HepG2 (cell line): ENCODE measurements around the gene JPT1. TPM values are rescaled to one million over a fixed set of nuclear protein-coding genes. Genes with fewer than 3 reads are reported as not detected.

Experiments used
- ARID3A ChIP-seq: IDR thresholded peaks from 2 replicates; pipeline ENCODE4 v1.6.1; 2012; ENCODE audit warnings: low read depth, low read length, improper control_type of control experiment
- BATF2 ChIP-seq: sonication (generic); formaldehyde crosslinking; IDR thresholded peaks from 2 replicates; pipeline ENCODE4 v1.8.0; 2022; ENCODE audit warnings: mild to moderate bottlenecking, missing genetic modification reagents, moderate library complexity
- EED ChIP-seq: sonication (generic); formaldehyde crosslinking; IDR thresholded peaks from 2 replicates; pipeline ENCODE4 v1.5.0; 2020; ENCODE audit warnings: mild to moderate bottlenecking, missing genetic modification reagents
- JUNB ChIP-seq: sonication (generic); formaldehyde crosslinking; IDR thresholded peaks from 2 replicates; pipeline ENCODE4 v1.8.0; 2022; ENCODE audit warnings: missing genetic modification reagents, mild to moderate bottlenecking, borderline replicate concordance
- KLF11 ChIP-seq: IDR thresholded peaks from 2 replicates; pipeline ENCODE4 v1.6.1; 2016; ENCODE audit warnings: missing compliant biosample characterization
- MATR3 ChIP-seq: sonication (generic); formaldehyde crosslinking; IDR thresholded peaks from 2 replicates; pipeline ENCODE4 v1.4.0; 2020; ENCODE audit warnings: missing genetic modification reagents
- MXI1 ChIP-seq: IDR thresholded peaks from 3 replicates; pipeline ENCODE4 v1.6.1; 2012; ENCODE audit warnings: low read depth, low read length, inconsistent platforms, borderline replicate concordance
- NFKB2 ChIP-seq: sonication (generic); formaldehyde crosslinking; IDR thresholded peaks from 2 replicates; pipeline ENCODE4 v1.4.0; 2020; ENCODE audit warnings: missing genetic modification reagents, borderline replicate concordance
- NR2F2 ChIP-seq: IDR thresholded peaks from 2 replicates; pipeline ENCODE4 v1.6.1; 2012; ENCODE audit warnings: low read depth, inconsistent platforms, borderline replicate concordance
- PAXIP1 ChIP-seq: sonication (generic); formaldehyde crosslinking; conservative IDR thresholded peaks from 2 replicates; pipeline ENCODE4 v1.4.0; 2020; ENCODE audit warnings: mild to moderate bottlenecking, missing genetic modification reagents, moderate library complexity
- ZBTB14 ChIP-seq: sonication (generic); formaldehyde crosslinking; IDR thresholded peaks from 2 replicates; pipeline ENCODE4 v1.4.0; 2020; ENCODE audit warnings: missing genetic modification reagents
- ZBTB7B ChIP-seq: sonication (generic); formaldehyde crosslinking; IDR thresholded peaks from 2 replicates; pipeline ENCODE4 v1.4.0; 2020; ENCODE audit warnings: missing genetic modification reagents
- ZNF232 ChIP-seq: sonication (generic); formaldehyde crosslinking; IDR thresholded peaks from 2 replicates; pipeline ENCODE4 v1.4.0; 2020; ENCODE audit warnings: missing genetic modification reagents, borderline replicate concordance
- ZNF274 ChIP-seq: sonication (generic); formaldehyde crosslinking; IDR thresholded peaks from 2 replicates; pipeline ENCODE4 v1.5.1; 2020; ENCODE audit warnings: mild to moderate bottlenecking, missing genetic modification reagents
- ZNF503 ChIP-seq: sonication (generic); formaldehyde crosslinking; IDR thresholded peaks from 2 replicates; pipeline ENCODE4 v1.4.0; 2020; ENCODE audit warnings: missing genetic modification reagents
- ZNF580 ChIP-seq: IDR thresholded peaks from 2 replicates; pipeline ENCODE4 v1.6.1; 2016; ENCODE audit warnings: low read depth, borderline replicate concordance
- ZNF660 ChIP-seq: sonication (generic); formaldehyde crosslinking; IDR thresholded peaks from 2 replicates; pipeline ENCODE4 v1.5.1; 2020; ENCODE audit warnings: mild to moderate bottlenecking, low read depth, missing genetic modification reagents, borderline replicate concordance
- ZNF709 ChIP-seq: sonication (generic); formaldehyde crosslinking; IDR thresholded peaks from 2 replicates; pipeline ENCODE4 v1.5.0; 2020; ENCODE audit warnings: mild to moderate bottlenecking, missing genetic modification reagents
- polyA plus RNA-seq, 8 experiments: library from polyadenylated mRNA; depleted of rRNA in 3 of 8; stranded (reverse) in 7 of 8; unstranded in 1 of 8; fragments of >200 nt; fragmentation: Illumina TruSeq in 4 of 8; extraction: Trizol in 4 of 8; gene quantifications; 2 replicates each; pipeline versions ENCODE4 v1.2.1 to v1.2.3, GENCODE V29; 2011 to 2016; ENCODE audit warnings: low read depth in 4 of 8, missing spikeins in 1 of 8, mixed read lengths in 1 of 8; ENCODE audit not compliant: insufficient read depth in 1 of 8
- total RNA-seq, 5 experiments: library from RNA; depleted of rRNA; stranded (reverse); fragments of >200 nt; fragmentation: Illumina TruSeq; extraction: Trizol; gene quantifications; 2 replicates each; pipeline ENCODE4 v1.2.3, GENCODE V29; 2016; ENCODE audit warnings: low read depth in 1 of 5

Gene JPT1
- total and polyA plus RNA-seq, 2 of the 13 experiments (the other 11 are each of a cell fraction or from before 2014, with no cell fraction given): 43.3 to 256 TPM

- TF ChIP-seq PAXIP1 (peak; percentile 62; the same call in 1 of the 2 replicates), ZNF660 (CRISPR knock-in tag) (no peak), EED (peak; percentile 87), NR2F2 (peak; percentile 39; the same call in 1 of the 2 replicates), ZNF232 (no peak; the same call in 1 of the 2 replicates), ZNF709 (CRISPR knock-in tag) (peak; percentile 86; the same call in 1 of the 2 replicates), MXI1 (no peak; the same call in 2 of the 3 replicates), ZNF580 (CRISPR knock-in tag) (peak; percentile 72; the same call in 1 of the 2 replicates), JUNB (CRISPR knock-in tag) (0 out of 2 replicates have a peak, but pooled peaks have one; percentile 23), KLF11 (peak; percentile 42; the same call in 1 of the 2 replicates), ARID3A (no peak), BATF2 (CRISPR knock-in tag) (no peak), ZBTB7B (CRISPR knock-in tag) (no peak; the same call in 1 of the 2 replicates), ZNF503 (CRISPR knock-in tag) (peak; percentile 87), MATR3 (CRISPR knock-in tag) (no peak), NFKB2 (CRISPR knock-in tag) (no peak), ZBTB14 (CRISPR knock-in tag) (no peak), ZNF274 (peak; percentile 22; the same call in 1 of the 2 replicates)
Observed at GRCh38 chr17:75086496-75087181, 67.7 kb downstream of the JPT1 start (continued).
